ENCODE results near the gene TPGS1.

TPGS1 gene

DNA sequence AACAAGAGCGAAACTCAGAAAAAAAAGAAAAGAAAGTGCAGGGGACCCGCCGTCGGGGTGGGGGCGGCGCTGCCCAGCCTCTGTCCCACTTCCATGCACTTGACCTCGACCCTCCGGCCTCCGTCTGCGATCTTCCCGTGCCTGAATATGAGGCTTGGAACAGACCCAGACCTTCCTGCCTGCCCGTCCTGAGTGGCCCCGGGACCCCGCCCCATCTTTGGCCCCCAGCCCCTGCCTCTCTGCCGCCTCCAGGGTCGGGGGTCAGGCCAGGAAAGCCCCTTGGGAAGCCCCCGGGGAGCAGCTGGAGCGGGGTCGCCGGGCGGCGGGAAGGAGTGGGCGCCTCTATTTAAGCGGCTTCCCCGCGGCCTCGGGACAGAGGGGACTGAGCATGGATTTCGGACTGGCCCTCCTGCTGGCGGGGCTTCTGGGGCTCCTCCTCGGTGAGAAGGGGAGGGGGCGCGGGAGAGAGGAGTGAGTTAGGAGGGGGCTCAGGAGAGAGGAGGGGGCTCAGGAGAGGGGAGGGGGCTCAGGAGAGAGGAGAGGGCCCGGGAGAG lies 11.1 kb upstream of the TPGS1 start, which contains the start of gene MADCAM1:
TSS of gene MADCAM1 (plus strand) at position 375 of the 554 bp plus-strand sequence. CDS start at position 389, 14 bp downstream.
- ATAC-seq = no peak

GRCh38 chr19:496986-497385 lies 10.3 kb upstream of the TPGS1 start:
- no peak for ATAC-seq

DNA sequence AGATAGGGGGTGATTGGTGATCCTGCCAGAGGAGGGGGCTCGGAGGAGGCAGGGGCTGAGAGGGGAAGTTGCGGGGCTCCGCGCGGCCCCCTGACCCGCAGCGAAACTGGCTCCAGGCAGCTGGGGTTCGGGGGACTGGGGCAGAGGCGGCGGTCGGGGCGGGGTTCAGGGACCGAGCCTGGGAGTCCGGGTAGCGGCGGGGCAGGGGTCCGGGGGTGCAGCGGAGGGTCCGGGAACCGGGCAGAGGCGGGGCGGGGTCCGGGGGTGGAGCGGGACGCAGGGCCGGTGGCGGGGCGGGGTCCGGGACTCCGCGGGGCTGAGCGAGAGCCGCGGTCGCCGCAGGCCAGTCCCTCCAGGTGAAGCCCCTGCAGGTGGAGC lies 9.8 kb upstream of the TPGS1 start:
- ATAC-seq = no peak

- ATAC-seq = no peak
Measured at GRCh38 chr19:497869-498510, 9.3 kb upstream of the TPGS1 start.

GRCh38 chr19:498511-498891 lies 8.8 kb upstream of the TPGS1 start:
- no peak for ATAC-seq

DNA sequence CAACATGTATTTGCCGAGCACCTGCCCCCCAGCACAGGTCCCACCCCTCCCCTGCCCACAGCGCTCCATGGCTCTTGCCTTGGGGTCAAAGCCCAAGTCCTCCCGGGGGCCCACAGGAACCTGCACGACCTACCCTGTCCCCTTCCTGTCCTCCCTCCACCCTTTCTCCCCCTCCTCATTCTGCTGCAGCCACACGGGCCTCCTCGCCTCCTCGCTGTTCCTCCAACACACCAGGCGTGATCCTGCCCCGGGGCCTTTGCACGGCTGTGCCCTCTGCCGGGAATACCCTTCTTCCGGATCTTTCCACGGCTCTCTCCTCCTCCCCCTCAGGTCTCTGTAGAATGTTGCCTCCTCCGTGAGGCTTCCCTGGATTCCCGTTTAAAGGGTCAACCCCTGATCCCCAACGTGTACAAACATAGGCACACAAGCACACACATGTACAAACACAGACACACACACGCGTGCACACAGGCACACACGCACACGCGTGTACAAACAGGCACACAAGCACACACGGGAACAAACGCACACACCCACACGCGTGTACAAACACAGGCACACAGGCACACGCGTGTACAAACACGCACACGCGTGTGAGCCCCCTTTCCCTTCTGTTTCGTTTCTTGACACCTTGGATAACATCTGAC lies 8.2 kb upstream of the TPGS1 start:
- no peak for ATAC-seq

- ATAC-seq = no peak
Measured at GRCh38 chr19:501646-502045, 5.7 kb upstream of the TPGS1 start.

GRCh38 chr19:504616-505015 lies 2.7 kb upstream of the TPGS1 start:
- no peak for ATAC-seq

GRCh38 chr19:506404-507285 lies 652 bp upstream of the TPGS1 start:
- peak; percentile 74 to 75 for ATAC-seq

GRCh38 chr19:508204-509150 lies 1.2 kb downstream of the TPGS1 start:
- ATAC-seq = no peak

DNA sequence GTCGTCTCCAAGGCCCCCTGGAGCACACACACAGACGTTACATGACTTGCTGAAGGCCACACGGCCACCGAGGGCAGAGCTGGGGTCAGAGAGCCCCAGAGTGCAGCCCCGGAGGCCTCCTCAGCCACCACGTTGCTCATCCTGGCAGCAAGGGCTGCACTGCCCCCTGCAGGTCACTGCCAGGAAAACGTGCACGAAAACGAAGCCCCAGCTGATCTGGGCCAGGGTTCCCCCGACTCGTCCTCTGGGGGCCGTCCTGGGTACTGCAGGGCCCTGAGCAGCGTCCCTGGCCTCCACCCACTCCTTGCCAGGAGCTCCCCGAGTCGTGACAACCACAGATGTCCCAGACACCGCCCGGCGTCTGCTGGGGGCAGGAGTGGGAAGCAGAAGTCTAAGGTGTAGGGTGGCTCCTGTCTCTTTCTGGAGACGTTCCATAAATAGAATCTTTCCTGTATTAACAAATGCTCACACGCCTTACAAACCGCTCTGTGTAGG lies 3.4 kb downstream of the TPGS1 start:
- peak; percentile 46 to 48 for ATAC-seq

DNA sequence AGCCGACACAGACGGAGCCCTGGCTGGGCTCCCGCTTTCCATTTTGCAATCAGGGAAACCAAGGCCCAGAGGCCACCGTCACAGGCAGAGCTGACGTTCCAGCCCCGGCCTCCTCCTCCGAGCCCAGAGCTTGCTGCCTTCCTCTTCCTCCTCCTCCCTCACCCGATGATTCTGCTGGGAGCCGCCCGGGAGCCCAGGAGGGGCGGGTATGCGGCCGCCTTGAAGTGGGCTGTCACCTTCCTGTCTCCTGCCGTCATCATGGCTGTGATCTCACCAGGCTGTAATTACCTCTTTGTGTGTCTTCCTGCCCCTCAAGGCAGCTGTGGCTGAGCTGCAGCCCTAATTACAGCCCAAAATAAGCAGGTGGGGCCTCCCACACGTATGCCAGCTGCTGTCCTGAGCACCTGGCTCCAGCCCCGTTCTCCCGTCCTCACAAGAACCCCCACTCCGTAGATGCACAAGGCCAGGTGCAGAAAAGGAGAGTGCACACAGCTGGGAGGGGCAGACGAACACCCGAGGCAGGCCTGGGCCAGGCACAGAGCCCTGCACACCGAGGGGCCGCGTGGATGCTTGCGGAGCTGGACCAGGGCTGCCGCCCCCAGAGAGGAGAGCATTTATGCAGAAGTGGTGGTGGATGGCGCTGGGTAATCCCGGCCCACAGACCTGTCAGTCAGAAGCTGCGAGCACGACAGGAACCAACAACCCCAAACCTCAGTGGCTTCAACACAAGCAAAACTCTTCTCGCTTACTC lies 4.0 kb downstream of the TPGS1 start:
- ATAC-seq = peak; percentile 31 to 42

DNA sequence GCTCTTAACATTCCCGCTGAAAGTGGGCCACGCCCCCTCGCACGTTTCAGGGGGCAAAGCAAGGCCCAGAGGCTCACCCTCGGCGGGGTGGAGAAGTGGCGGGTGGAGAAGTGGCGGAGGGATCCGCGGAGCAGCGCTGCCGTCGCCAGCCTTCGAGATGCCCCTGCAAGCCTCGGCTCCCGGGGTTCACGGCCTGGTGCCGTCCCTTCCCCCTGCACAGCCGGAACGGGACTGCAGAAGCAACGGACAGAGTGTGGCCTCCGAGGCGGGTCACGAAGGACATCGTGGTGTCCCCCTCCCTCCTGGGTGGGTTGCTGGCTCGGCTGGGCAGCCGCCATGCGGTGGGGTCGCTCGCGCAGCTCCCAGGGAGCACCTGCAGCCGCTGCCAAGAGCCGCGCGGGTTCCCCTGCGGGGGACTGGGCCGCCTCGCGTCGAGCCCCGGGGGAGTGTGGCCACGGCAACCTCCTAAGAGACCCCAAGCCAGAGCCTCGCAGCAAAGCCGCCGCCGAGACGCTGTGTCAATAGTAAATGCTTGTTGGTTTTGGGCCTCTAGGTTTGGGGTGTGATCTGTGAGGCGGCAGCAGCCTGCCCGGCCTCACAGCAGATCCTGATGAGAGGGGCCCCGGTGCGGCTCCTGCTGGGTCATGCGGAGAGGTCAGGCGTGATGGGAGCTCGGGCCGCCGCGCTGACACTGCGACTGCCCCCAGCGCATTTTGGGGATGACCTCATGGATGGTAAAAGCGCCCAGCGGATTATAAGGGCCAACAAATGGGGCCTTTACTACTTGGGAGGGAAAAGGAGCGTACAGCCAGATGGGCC lies 5.5 kb downstream of the TPGS1 start:
- ATAC-seq = no peak

GRCh38 chr19:513368-514165 lies 6.3 kb downstream of the TPGS1 start:
- no peak for ATAC-seq

- no peak for ATAC-seq
Measured at GRCh38 chr19:514166-514663, 6.9 kb downstream of the TPGS1 start.

DNA sequence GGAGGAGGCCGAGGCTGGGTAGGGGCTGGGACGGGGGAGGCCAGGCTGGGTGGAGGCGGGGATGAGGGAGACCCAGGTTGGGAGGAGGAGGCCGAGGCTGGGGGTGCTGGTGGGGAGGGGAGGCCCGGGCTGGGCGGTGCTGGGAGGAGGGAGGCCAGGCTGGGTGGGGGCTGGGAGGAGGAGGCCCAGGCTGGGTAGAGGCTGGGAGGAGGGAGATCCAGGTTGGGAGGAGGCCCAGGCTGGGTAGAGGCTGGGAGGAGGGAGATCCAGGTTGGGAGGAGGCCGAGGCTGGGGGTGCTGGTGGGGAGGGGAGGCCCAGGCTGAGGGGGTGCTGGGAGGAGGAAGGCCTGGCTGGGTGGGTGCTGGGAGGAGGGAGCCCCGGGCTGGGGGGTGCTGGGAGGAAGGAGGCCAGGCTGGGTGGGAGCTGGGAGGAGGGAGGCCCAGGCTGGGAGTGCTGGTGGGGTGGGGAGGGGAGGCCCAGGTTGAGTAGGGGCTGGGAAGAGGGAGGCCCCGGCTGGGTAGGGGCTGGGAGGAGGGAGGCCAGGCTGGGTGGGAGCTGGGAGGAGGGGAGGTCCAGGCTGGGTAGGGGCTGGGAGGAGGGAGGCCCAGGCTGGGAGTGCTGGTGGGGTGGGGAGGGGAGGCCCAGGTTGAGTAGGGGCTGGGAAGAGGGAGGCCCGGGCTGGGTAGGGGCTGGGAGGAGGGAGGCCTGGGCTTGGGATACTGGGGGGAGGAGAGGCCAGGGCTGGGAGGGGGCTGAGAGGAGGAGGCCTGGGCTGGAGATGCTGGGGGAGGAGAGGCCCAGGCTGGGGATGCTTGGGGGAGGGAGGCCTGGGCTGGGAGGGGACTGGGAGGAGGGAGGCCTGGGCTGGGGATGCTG lies 10.7 kb downstream of the TPGS1 start:
- ATAC-seq = no peak

GRCh38 chr19:518598-519231 lies 11.4 kb downstream of the TPGS1 start:
- peak; percentile 80 to 83 for ATAC-seq

DNA sequence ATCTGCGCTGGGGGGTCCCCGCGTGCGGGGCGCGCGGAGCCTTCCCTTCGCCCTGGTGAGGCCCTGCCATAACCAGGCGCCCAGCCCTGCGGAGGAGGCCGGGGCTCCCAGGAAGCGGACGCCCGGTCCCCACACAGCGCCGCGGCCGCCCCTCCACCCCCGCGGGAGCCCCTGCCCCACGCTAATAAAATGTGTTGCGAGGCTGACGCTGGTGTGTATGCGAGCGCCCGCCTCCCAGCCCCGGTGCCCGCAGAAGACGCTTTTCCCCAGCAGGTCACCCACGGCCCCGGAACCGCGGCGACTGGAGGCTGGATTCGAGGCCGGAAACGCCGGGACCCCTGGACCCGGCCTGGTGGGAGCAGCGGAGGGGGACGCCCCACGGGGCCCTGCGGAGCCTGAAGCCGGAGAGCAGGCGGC lies 12.2 kb downstream of the TPGS1 start:
- no peak for ATAC-seq
